OCI-LY1 (cell line): ENCODE data around the gene USP48.

Source experiments
- CTCF ChIP-seq: fragments of 200-600 bp; sonication (generic), shearing (Covaris generic); IDR thresholded peaks from 2 replicates; pipeline ENCODE4 v1.5.1; 2017; ENCODE audit warnings: mild to moderate bottlenecking, antibody characterized with exemption, low read length, moderate library complexity, mixed read lengths
- EZH2 ChIP-seq: fragments of 200-600 bp; sonication (generic), shearing (Covaris generic); IDR thresholded peaks from 2 replicates; pipeline ENCODE4 v1.8.0; 2017; ENCODE audit warnings: borderline replicate concordance, mixed run types, mild to moderate bottlenecking, antibody characterized with exemption, low read length, moderate library complexity, mixed read lengths

- TF ChIP-seq CTCF: no peak
- no peak for TF ChIP-seq EZH2
Observed at GRCh38 chr1:21680918-21681317, 102.0 kb downstream of the USP48 start.
